GM19043 (cell line): Measurements from ENCODE around the gene HSPA14.
"Not testable (repeated sequence)": the region's sequence is repeated elsewhere in the genome, so short reads cannot be mapped to it uniquely, and the experiment has no call there.

ENCODE experiments used
- ATAC-seq: cut with Tn5 transposase; IDR thresholded peaks from one replicate; pipeline ENCODE4 v1.9.1; 2021; ENCODE audit warnings: low read depth; ENCODE audit not compliant: unreplicated experiment

The HSPA14 gene

GRCh38 chr10:14879928-14880193, 41.8 kb downstream of the HSPA14 start:
- no peak for ATAC-seq

DNA sequence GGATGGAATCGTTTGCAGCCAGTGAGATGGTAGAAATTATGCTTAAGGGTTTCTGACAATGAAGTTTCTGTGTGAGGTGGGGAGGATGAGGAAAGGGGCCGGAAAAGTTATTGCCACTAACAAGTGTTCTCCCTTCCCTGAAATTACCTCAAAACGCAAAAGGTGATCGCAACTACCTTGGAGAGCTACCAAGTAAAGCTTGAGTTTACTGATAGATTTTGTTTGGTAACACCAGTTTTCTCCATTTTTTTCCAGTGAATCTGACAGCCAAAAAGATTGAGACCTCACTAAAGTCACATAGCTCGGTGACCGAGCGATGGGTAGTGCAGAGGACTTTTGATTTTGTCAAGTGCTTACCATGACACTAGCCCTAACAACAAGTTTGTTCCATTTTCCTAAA, 42.1 kb downstream of the HSPA14 start:
- no peak for ATAC-seq

GRCh38 chr10:14884082-14884481, 46.0 kb downstream of the HSPA14 start:
- no peak for ATAC-seq

DNA sequence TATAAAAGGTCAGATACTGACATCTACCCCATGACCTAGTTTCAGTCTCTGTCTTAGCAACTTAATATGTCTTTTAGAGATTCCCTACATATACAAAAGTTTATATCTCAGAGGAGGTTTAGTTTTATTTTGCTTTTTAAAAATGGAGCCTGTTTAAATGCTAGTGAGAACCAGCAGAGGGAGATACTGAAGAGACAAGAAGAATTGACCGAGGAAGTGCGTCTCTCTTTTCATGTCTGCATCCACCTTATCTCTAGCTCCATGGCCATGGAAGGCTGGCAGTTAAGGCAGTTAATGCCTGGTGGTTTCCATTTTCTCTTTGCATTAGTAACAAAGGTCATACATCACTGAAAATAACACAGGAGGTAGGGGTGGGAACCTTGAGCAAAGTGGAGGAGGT, 51.2 kb downstream of the HSPA14 start:
- no peak for ATAC-seq

DNA sequence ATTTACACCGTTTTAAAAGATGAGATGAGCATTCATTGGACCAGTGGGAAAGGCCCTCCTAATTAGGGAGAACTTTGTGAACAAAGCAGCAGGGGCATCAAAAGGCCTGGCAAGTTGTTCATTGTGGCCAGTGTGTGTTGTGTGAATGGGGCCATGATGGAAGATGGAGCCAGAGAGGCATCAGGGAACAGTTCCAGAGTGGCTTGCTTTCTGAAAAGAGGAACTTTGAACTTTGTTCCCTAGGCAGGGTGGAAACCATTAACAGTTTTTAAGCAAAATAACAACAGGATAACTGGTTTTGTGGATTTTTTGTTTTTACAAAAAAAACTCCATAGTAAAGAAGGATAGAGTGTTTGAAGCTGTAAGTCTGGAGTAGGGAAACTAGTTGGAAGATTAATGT, 53.0 kb downstream of the HSPA14 start:
- ATAC-seq = no peak

DNA sequence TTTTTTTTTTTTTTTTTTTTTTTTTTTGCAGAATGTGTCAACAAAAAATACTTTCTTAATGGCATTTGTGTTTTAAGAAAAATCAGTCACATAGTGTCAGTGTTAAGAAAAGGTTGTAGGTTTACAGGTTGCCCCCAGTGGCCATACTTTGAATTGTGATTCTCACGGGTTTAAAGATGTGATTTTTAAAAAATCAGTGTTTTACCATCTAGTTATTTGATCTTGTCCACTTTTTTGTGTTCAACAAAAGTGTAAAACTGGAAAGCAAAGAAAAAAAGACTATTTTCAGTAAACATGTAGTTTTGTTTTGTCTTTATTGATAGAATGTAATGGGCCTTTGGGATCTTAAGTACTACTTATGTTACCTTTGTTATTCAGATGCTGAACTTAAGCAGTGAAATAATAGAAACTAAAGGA, 66.2 kb downstream of the HSPA14 start:
- ATAC-seq = no peak

DNA sequence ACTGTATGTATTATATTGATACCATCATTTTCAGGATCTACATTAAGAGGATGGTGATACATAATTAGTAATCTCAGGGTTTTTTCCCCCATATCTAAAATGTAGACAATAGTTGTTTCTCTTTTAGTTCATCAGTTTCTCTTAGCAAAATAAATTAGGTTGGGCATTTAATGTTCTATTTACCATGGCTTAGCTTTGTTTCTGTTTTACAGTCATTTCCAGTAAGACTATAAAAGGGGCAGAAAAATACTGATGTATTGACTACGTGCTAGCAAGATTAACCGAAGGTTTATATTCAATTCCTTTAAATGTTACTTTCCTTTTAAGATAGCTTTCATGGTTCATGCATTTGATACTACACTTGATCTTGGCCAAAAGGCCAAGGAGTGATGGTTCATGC, 66.8 kb downstream of the HSPA14 start:
- no peak for ATAC-seq

- no peak for ATAC-seq
Measured at GRCh38 chr10:14905890-14906289, 67.8 kb downstream of the HSPA14 start.

DNA sequence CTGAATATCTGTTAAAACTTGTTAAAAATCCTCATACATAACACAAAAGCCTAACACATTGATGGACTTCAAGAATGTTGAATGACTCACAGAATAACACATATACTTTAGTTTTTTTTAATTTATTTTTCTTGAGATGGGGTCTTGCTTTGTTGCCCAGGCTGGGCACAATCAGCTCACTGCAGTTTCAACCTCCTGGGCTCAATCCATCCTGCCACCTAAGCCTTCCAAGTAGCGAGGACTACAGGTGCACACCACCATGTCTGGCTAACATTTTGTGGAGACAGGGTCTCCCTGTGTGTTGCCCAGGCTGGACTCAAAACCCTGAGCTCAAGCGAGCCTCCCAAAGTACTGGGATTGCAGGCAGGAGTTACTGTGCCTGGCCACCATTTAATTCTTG, 68.7 kb downstream of the HSPA14 start:
- ATAC-seq = no peak

- ATAC-seq = not testable (repeated sequence)
Measured at GRCh38 chr10:14907591-14907990, 69.5 kb downstream of the HSPA14 start.

DNA sequence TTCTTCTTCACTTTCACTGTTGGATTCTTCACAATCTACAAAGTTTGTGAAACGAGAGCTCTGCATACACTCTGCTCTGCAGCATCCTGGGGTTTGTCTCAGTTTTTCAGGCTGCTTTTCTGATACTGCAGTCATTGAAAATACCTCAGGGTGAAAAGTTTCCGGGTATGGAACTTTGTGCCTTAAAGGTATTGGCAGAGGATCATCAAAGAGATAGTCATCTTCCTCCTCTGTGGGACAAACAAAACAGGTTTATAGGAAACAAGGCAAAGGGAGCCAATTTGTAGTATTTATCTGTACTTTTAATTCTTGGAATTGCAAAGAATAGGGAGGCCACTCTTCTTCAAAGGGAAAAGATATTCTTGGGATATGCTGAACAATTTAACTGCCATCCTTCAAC, 71.0 kb downstream of the HSPA14 start:
- ATAC-seq = no peak

- no peak for ATAC-seq
Measured at GRCh38 chr10:14910953-14911352, 72.8 kb downstream of the HSPA14 start.

DNA sequence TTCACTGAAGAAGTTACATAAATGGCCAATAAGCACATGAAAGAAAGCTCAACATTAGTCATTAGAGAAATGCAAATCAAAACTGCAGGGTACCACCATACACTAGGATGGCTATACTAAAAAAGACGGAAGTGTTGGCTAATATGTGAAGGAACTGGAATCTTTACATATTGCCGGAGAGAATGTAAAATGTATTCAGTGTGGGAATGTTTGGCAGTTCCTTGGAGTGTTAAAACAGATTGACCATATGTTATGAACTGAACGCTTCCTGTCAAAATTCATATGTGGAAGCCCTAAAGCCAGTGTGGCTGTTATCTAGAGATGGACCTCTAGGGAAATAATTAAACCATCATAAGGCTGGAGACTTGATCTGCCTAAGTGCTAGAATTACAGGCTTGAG, 73.7 kb downstream of the HSPA14 start:
- ATAC-seq = no peak

GRCh38 chr10:14916600-14916999, 78.5 kb downstream of the HSPA14 start:
- no peak for ATAC-seq

GRCh38 chr10:14917827-14918226, 79.7 kb downstream of the HSPA14 start:
- no peak for ATAC-seq

DNA sequence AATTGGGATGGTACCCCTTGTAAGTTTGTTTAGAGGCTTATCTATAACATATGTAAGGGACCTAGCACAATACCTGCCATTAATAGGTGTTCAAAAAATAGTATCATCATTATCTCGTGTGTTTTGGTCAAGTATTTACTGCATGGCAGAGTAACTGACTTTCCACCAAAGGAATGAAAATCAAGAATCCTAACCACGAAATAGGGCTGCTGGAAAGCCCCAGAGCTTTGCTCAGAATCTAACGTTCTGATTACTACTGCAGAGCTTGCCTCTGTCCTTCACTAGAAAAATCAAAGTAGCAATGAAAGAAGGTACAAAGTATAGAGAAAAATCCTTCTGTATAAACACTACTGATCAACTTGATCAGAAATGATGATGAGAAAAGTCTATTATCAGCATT, 80.9 kb downstream of the HSPA14 start:
- ATAC-seq = no peak
